NCI-H2227 (cell line): ENCODE results near the gene SP3.

Experiments used
- DNase-seq: peaks from one replicate; lab custom pipeline; 2025; ENCODE audit not compliant: unreplicated experiment; lab: John Stamatoyannopoulos, UW

Gene SP3

GRCh38 chr2:173968551-173968950 lies 3.4 kb upstream of the SP3 start:
- no peak for DNase-seq

- no peak for DNase-seq
Observed at GRCh38 chr2:173966274-173967098, 1.3 kb upstream of the SP3 start.

DNA sequence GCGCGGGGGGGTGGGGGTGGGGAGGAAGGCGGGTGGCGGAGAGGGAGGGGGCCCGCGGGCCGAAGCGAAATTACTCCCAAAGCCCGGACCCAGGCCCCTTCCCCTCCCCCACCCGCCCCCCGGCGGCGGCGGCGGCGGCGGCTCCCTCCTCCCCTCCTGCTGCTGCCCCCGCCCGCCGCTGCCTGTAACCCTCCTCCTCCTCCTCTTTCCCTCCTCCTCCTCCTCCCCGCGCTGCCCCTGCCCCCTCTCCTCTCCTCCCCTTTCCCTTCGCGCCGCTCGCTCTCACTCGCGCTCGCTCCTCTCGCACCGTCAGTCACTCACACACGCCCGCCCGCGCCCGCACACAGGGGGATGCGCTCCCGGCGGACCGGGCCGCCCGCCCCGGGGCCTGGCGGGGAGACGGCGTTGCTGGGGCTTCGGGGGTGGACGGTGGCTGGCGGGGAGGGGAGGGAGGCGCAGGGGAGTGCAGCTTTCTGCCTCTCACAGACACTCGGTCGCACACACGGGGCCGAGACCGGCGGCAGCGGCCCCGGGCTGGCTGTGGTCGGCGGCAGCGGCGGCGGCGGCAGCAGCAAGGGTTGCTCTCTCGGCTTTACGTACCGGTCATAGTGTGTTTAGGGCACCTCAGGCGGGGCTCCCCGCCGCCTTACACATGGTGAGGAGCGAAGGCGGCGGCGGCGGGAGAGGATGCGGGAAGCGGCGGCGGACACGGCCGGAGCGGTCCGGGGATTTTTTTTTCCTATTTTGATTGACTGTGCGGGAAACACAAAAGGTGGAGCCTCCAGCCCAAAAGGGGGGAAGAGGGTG lies 405 bp downstream of the SP3 start:
- DNase-seq, result peak; percentile 90

DNA sequence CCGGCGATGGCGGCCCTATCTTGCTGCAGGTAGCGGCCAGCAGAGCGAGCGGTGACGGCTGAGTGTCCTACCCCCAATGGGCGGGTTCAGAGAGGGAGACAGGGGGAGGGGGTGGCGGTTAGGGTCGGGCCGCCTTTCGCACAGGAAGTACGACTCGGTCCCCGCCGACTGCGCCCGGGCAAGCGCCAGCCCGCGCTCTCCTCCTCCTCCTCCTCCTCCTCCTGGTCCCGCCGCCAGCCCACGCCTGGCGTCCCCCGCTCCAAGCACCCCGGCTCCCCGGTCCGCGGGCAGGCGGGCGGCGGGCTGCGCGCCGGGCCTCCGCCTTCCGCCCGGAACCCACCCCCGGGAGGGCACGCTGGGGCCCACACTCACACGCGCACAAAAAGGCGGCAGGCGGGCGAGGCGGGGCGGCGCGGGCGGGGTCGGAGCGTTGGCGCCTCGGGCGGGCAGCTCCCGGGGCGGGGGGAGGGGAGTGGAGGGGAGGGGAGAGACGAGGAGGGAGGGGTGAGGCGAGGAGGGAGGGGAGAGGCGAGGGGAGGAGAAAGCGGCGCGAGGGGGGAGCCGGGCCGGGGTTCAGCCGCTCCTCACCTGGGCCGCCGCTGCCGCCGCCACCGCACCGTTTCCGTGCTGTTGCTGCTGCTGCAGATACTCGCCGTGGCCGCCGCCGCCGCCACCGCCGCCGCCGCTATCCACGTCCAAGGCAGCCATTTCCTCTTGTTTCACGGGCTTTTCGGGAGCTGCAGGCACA lies 1.2 kb downstream of the SP3 start:
- DNase-seq, result peak; percentile 95

DNA sequence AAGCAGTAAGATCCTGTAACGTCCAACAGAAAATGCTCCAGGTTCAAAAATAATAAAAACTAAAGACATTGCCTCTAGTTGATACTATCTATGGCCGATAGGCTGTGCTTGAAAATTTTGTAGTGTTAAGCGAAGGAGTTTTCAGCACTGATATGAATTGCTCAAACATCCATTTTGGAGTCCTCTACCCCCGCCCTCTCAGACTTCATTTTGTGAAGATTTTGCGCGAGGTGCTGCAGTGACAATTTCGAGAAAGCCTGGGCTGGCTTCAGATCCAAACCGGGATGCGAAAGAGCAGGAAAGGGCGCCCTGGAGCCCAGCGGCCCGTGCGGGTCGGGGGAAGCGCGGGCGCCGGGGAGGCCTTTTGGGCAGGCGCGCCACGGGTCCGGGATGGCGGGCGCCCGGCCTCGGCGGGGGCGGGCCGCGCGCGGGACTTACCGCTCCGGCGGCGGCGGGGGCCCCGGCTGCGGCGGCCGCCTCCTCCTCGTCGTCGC lies 1.8 kb downstream of the SP3 start:
- DNase-seq, result peak; percentile 88

GRCh38 chr2:173962583-173963110 lies 2.5 kb downstream of the SP3 start:
- no peak for DNase-seq

DNA sequence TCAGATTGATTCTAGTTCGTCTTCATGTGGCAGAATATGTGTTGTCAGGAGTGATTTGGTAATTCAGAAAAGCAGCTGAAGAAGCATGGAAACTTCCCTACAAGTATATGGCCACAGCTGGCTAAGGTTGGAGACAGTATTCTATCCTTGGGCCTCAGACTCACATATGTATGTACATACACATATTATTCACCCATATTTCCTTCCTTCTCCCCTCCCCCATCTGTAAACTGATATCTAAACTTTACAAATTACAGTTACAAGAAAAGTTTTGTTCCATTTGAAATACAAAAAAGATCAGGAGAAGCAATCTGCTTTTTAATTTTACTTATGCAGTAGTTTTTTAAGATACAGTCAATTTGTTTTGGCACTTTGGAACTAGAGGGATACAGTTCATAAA lies 3.1 kb downstream of the SP3 start:
- no peak for DNase-seq

- no peak for DNase-seq
Observed at GRCh38 chr2:173961346-173961705, 3.8 kb downstream of the SP3 start.

DNA sequence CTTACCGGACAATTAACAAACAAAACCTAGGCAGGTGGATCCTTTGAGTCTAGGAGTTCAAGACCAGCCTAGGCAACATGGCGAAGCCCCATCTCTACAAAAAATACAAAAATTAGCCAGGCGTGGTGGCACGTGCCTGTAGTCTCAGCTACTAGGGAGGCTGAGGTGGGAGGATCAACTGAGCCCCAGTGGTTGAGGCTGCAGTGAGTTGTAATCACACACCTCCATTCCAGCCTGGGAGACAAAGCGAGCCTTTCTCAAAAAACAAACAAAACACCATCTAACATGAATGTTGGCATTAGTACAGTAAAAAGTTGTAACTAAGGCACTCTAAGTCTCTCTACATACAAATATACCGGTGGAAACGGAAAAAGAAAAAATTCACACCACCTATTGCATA lies 5.3 kb downstream of the SP3 start:
- no peak for DNase-seq

GRCh38 chr2:173959358-173959884 lies 5.8 kb downstream of the SP3 start:
- no peak for DNase-seq

DNA sequence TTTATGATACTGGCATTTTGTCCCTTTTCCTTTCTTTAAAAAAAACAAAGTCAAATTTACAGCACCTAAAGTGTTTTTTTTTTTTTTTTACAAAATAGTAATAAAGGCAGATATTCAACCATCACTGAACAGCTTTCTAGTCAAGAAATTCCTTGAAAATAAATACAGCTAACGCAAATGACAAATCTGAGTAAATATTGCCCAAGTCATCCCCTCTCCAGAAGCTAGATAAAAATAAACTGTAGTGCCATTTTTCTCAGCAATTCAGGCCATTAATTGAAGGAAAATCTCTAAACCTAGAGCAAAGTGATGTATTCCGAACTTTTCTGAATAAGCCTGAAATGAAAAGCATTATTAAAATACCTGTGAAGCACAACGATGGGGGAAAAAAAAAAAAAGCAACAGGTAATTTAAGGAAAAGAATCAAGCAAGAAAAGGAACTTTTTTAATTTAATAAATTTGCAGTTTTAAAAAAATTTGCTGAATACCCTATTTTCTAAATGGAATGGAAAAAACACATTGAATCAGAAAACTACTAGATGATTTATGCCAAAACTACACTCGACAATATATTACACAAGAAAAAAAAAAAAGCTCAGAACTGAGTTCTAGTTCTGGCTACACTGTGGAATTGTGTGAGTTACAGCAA lies 6.9 kb downstream of the SP3 start:
- no peak for DNase-seq

- DNase-seq, result no peak
Observed at GRCh38 chr2:173957517-173957916, 7.7 kb downstream of the SP3 start.

GRCh38 chr2:173956454-173956853 lies 8.7 kb downstream of the SP3 start:
- no peak for DNase-seq

DNA sequence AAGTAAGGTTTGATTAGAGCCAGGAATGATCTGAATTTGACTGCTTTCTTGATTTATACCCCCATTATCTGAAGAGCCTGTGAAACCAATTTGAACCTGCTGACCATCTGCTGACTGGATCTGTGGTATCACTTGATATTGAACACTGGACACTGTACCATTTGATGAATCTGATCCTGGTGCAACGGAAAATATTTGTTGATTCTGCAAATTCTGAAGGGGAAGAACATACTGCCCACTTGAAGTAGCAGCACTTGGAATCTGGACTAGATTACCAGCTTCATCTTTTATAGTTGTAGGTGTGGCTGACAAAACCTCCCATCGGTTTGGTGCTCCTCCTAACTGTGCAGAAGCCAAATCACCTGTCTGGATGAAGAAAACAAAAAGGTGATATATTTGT lies 9.3 kb downstream of the SP3 start:
- DNase-seq, result no peak

DNA sequence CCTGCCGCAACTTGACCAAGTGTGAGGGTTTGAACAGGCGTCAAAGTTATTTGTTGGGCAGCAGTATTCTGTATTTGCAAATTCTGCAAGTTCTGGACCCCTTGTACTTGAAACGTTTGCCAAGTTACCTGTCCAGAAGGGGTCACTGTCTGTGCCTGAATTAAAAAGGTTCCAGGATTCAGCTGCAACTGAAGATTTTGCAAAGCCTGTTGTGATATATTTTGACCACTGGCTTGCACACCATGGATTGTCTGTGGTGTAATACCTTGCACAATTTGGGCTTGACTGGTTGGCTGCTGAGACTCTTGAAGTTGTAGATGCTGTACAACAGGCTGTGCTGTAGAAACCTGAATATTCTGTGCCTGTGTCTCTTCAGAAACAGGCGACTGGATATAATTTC lies 10.2 kb downstream of the SP3 start:
- DNase-seq, result no peak

DNA sequence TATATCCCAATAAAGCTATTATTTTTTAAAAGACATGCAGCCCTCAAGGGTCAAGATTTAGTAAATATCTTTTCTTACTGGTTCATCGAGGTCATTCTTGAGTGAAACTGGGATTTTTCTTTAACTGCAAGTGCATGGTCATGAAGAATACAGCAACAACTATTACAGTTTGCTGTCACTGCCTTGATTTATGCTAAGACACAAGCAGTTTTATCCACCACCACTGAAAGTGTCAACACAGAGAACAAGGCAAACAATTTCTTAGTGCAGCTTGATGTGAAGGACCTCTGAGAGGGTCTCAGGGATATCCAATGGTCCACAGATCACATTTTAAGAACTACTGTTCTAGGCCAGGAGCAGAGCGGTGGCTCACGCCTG lies 12.1 kb downstream of the SP3 start:
- DNase-seq, result no peak

- no peak for DNase-seq
Observed at GRCh38 chr2:173952267-173953046, 12.7 kb downstream of the SP3 start.

GRCh38 chr2:173948842-173949241 lies 16.3 kb downstream of the SP3 start:
- DNase-seq, result no peak

DNA sequence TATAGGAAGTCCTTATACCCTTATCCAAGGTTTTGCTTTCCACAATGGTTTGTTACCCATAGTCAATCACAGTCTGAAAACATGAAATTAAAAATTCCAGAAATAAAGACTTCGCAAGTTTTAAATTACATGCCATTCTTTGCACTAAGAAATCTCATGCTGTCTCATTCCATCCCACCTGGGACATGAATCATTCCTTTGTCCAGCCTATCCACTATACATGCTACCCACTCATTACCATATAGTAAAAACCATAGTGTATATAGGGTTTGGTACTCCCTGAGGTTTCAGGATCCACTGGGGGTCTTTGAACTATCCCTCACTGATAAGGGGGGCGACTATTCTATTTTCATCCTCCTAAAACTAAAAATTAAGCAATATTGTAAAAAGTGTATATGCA lies 17.0 kb downstream of the SP3 start:
- no peak for DNase-seq

- DNase-seq, result no peak
Observed at GRCh38 chr2:173947131-173947530, 18.0 kb downstream of the SP3 start.
